PC-3 (cell line): ENCODE results near the gene RAB1A. TPM values are rescaled to one million over a fixed set of nuclear protein-coding genes. Genes with fewer than 3 reads are reported as not detected.

Experiments
- ATAC-seq: fragments of 200-7000 bp; cut with Tn5 transposase; 2 replicates; pipeline ENCODE4 v1.9.1; 2020; ENCODE audit warnings: mild to moderate bottlenecking, moderate library complexity
- BruUV-seq: library from RNA; stranded (reverse); fragments of 400-500 nt; replicated peaks from 2 replicates; lab custom pipeline; 2021; lab: Mats Ljungman, UMichigan
- CTCF ChIA-PET: fragments of 300-600 bp; sonication (Branson Sonifier 250); formaldehyde crosslinking; loops from one replicate; lab custom pipeline; 2022; ENCODE audit warnings: antibody characterized with exemption; lab: Charles Lee
- POLR2A ChIA-PET: fragments of 300-600 bp; sonication (Branson Sonifier 250); formaldehyde crosslinking; loops from one replicate; lab custom pipeline; 2022; ENCODE audit warnings: antibody characterized with exemption; ENCODE audit not compliant: unreplicated experiment; lab: Charles Lee
- DNase-seq: peaks from one replicate; pipeline ENCODE4 v3.0.0-alpha.2; 2015
- H2AFZ ChIP-seq: fragments of 300-600 bp; sonication (generic); 2 replicates; pipeline ENCODE4 v1.6.0; 2016; ENCODE audit warnings: antibody characterized with exemption, low read length
- H3F3A ChIP-seq: fragments of 300-600 bp; sonication (generic); one replicate; pipeline ENCODE4 v1.6.0; 2017; ENCODE audit warnings: antibody characterized with exemption, low read length, control low read depth, mild to moderate bottlenecking; ENCODE audit not compliant: unreplicated experiment
- H3K27ac ChIP-seq: fragments of 300-600 bp; sonication (generic); 2 replicates; pipeline ENCODE4 v1.5.1; 2016; ENCODE audit warnings: mild to moderate bottlenecking, low read length
- H3K27me3 ChIP-seq: fragments of 300-600 bp; sonication (generic); 2 replicates; pipeline ENCODE4 v1.6.1; 2016; ENCODE audit warnings: low read length, mixed read lengths
- H3K36me3 ChIP-seq: fragments of 300-600 bp; sonication (generic); 2 replicates; pipeline ENCODE4 v1.6.1; 2016; ENCODE audit warnings: low read depth, mixed run types, low read length, mixed read lengths
- H3K4me1 ChIP-seq: fragments of 300-600 bp; sonication (generic); 2 replicates; pipeline ENCODE4 v1.5.1; 2016; ENCODE audit warnings: low read length; ENCODE audit not compliant: insufficient read depth
- H3K4me2 ChIP-seq: fragments of 300-600 bp; sonication (generic); 2 replicates; pipeline ENCODE4 v1.6.0; 2016; ENCODE audit warnings: low read length
- H3K4me3 ChIP-seq: fragments of 300-600 bp; sonication (generic); 2 replicates; pipeline ENCODE4 v1.5.1; 2016; ENCODE audit warnings: mild to moderate bottlenecking, low read length, mixed read lengths
- H3K79me2 ChIP-seq: fragments of 300-600 bp; sonication (generic); 2 replicates; pipeline ENCODE4 v1.6.1; 2017; ENCODE audit warnings: low read length, mixed read lengths
- H3K9ac ChIP-seq: fragments of 300-600 bp; sonication (generic); 2 replicates; pipeline ENCODE4 v1.6.0; 2016; ENCODE audit warnings: mild to moderate bottlenecking, low read length
- H3K9me2 ChIP-seq: fragments of 300-600 bp; sonication (generic); replicated peaks from 2 replicates; pipeline ENCODE4 v1.6.1; 2016; ENCODE audit warnings: mixed run types, low read length, mixed read lengths
- H3K9me3 ChIP-seq: fragments of 300-600 bp; sonication (generic); 2 replicates; pipeline ENCODE4 v1.6.1; 2016; ENCODE audit warnings: low read length, mixed read lengths
- H4K20me1 ChIP-seq: fragments of 300-600 bp; sonication (generic); 2 replicates; pipeline ENCODE4 v1.6.1; 2016; ENCODE audit warnings: low read length, mixed read lengths
- EZH2 ChIP-seq: fragments of 300-600 bp; sonication (generic); IDR thresholded peaks from one replicate; pipeline ENCODE4 v1.6.1; 2017; ENCODE audit warnings: antibody characterized with exemption, mild to moderate bottlenecking, low read length; ENCODE audit not compliant: unreplicated experiment
- EZH2phosphoT487 ChIP-seq: fragments of 300-600 bp; sonication (generic); IDR thresholded peaks from 2 replicates; pipeline ENCODE4 v1.6.1; 2018; ENCODE audit warnings: mild to moderate bottlenecking, antibody characterized with exemption, low read length, borderline replicate concordance
- intact Hi-C: fragments of 100-400 bp; cut with micrococcal nuclease; formaldehyde crosslinking; loops from 2 replicates; pipeline ENCODE4 v1.9.0; 2023
- total RNA-seq: library from RNA; depleted of rRNA; stranded (reverse); fragments of >200 nt; gene quantifications from 2 replicates; pipeline ENCODE4 v1.2.3, GENCODE V29; 2014
- TF ChIP-seq, protein P1 (sequence below): fragments of 300-600 bp; sonication (generic); conservative IDR thresholded peaks from 2 replicates; pipeline ENCODE4 v1.5.1; 2017; ENCODE audit warnings: antibody characterized with exemption, low read depth, mild to moderate bottlenecking, low read length

Gene RAB1A
- total RNA-seq, 1 experiment from 2014 or later = 96.9 TPM

- H3K36me3 ChIP-seq = no peaks in the 10 kb centered on the region
- H3K27me3 ChIP-seq = no peaks in the 10 kb centered on the region
- no peak overlapping the region for H3K4me3 ChIP-seq
- H3K79me2 ChIP-seq = no peaks in the 10 kb centered on the region
- no peak overlapping the region for H3K27ac ChIP-seq
- H2AFZ ChIP-seq = no peak overlapping the region
- H3K9me3 ChIP-seq = no peaks in the 10 kb centered on the region
- ChIA-PET POLR2A (no interaction called here), CTCF (interaction anchor here (0.7 to 2.2 kb wide), 4 partner anchors 17 to 105 kb away, joined by 3 to 23 read pairs (median 4); no protein-coding TSS in a partner anchor)
- intact Hi-C loops = loop anchor here (1.0 to 2.0 kb wide), 3 partner anchors 17 to 104 kb away; partner anchors contain the start of gene RAB1A
- H3K9me2 ChIP-seq = no peaks in the 10 kb centered on the region
- no peaks in the 10 kb centered on the region for H3F3A ChIP-seq
- no peaks in the 10 kb centered on the region for H4K20me1 ChIP-seq
- no peak overlapping the region for H3K4me2 ChIP-seq
- H3K4me1 ChIP-seq = peaks cover 9% of the 10 kb centered on the region; the same call in 1 of the 2 replicates
- DNase-seq = no peak
- no TSS peak for BruUV-seq
- no peak; the same call in 1 of the 2 replicates for ATAC-seq
- TF ChIP-seq EZH2 (no peak), EZH2phosphoT487 (no peak)
- TF ChIP-seq, protein P1, sequence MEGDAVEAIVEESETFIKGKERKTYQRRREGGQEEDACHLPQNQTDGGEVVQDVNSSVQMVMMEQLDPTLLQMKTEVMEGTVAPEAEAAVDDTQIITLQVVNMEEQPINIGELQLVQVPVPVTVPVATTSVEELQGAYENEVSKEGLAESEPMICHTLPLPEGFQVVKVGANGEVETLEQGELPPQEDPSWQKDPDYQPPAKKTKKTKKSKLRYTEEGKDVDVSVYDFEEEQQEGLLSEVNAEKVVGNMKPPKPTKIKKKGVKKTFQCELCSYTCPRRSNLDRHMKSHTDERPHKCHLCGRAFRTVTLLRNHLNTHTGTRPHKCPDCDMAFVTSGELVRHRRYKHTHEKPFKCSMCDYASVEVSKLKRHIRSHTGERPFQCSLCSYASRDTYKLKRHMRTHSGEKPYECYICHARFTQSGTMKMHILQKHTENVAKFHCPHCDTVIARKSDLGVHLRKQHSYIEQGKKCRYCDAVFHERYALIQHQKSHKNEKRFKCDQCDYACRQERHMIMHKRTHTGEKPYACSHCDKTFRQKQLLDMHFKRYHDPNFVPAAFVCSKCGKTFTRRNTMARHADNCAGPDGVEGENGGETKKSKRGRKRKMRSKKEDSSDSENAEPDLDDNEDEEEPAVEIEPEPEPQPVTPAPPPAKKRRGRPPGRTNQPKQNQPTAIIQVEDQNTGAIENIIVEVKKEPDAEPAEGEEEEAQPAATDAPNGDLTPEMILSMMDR = no peak
- no peak overlapping the region for H3K9ac ChIP-seq
Observed at GRCh38 chr2:65169760-65170136, 39.8 kb upstream of the RAB1A start.

DNA sequence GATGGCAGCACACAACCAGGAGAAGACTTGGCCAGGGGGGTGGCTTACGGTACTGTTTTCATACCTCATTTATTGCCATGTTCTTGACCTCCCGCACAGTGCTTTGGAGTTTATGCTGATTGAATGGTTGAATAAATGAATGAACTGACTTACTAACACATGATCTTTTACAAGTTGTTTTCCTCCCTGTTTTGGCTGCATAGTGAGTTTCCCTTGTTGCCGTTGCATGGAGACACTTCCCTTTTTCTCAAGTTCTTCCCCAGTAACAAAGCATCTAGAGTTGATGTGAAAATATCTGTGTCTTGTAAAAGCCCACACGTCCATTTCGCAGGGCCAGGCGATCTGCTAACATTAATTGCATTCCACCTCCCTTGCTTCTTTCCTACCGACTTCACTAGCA lies 35.7 kb upstream of the RAB1A start:
- H3F3A ChIP-seq = no peaks in the 10 kb centered on the region
- ATAC-seq = no peak
- H3K4me1 ChIP-seq = peaks cover 17% of the 10 kb centered on the region
- H3K79me2 ChIP-seq = no peaks in the 10 kb centered on the region
- TF ChIP-seq EZH2 = no peak
- TF ChIP-seq, protein P1 = no peak
- TF ChIP-seq EZH2phosphoT487 = no peak
- H2AFZ ChIP-seq = no peak overlapping the region
- BruUV-seq = no TSS peak
- H3K9me2 ChIP-seq = no peaks in the 10 kb centered on the region
- H3K9ac ChIP-seq = no peak overlapping the region
- no peak overlapping the region for H3K4me2 ChIP-seq
- no peaks in the 10 kb centered on the region for H3K27me3 ChIP-seq
- no peaks in the 10 kb centered on the region for H4K20me1 ChIP-seq
- no peak overlapping the region for H3K4me3 ChIP-seq
- ChIA-PET CTCF (no interaction called here), POLR2A (no interaction called here)
- H3K9me3 ChIP-seq = no peaks in the 10 kb centered on the region
- H3K36me3 ChIP-seq = no peaks in the 10 kb centered on the region
- no peak for DNase-seq
- H3K27ac ChIP-seq = no peak overlapping the region
- intact Hi-C loops = no loop called here

- no peaks in the 10 kb centered on the region for H3K27me3 ChIP-seq
- H3K79me2 ChIP-seq = no peaks in the 10 kb centered on the region
- no peak overlapping the region for H3K4me2 ChIP-seq
- no peaks in the 10 kb centered on the region for H3F3A ChIP-seq
- POLR2A ChIA-PET = no interaction called here
- DNase-seq (no peak), ATAC-seq (no peak)
- H4K20me1 ChIP-seq = no peaks in the 10 kb centered on the region
- no peaks in the 10 kb centered on the region for H3K9me3 ChIP-seq
- intact Hi-C loops = no loop called here
- no peaks in the 10 kb centered on the region for H3K36me3 ChIP-seq
- no peak overlapping the region for H3K4me3 ChIP-seq
- peaks cover 17% of the 10 kb centered on the region for H3K4me1 ChIP-seq
- TF ChIP-seq, protein P1 = no peak
- no peak for TF ChIP-seq EZH2phosphoT487
- TF ChIP-seq EZH2 = no peak
- H2AFZ ChIP-seq = no peak overlapping the region
- CTCF ChIA-PET = interaction anchor here (0.6 kb wide), 1 partner anchor 35 kb away, joined by 3 read pairs; the partner anchor contains the start of gene RAB1A
- no peak overlapping the region for H3K9ac ChIP-seq
- no peaks in the 10 kb centered on the region for H3K9me2 ChIP-seq
- no peak overlapping the region for H3K27ac ChIP-seq
- no TSS peak for BruUV-seq
Observed at GRCh38 chr2:65164426-65164891, 34.6 kb upstream of the RAB1A start.
